Inflammatory macrophage treated with lipopolysaccharide for 4 hours (primary cell): ENCODE data around the gene EOLA1.
"Not testable (repeated sequence)": the region's sequence is repeated elsewhere in the genome, so short reads cannot be mapped to it uniquely, and the experiment has no call there.

Experiments
- DNase-seq: peaks from one replicate; pipeline ENCODE4 v3.0.0-alpha.2; 2020

EOLA1 gene

GRCh38 chrX:149540621-149541520 is at the start of gene EOLA1:
Gene EOLA1 (plus strand): TSS chrX:149541012. CDS start chrX:149545631, 4,619 bp downstream.
- peak; percentile 91 for DNase-seq

DNA sequence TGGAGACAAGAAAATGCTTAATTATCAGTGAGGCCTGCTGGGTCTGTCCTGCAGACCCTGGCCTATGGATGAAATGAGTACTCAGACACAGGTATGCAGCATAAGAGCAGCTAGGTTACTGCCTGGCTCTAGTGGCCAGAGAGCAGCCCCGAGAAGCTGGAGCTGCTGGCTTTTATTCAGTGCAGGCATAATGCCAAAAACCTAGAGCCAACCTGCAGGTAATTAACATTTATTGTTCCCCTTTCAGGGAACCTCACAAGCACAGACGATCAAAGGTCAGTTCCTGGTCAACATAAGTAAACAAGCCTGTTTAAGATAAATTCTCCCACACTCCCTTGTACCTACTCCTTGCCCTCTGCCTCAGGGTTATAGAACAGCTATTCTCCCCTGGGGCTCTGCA is 49.0 kb upstream of the EOLA1 start:
- no peak for DNase-seq

GRCh38 chrX:149493567-149494562 is 46.9 kb upstream of the EOLA1 start:
- no peak for DNase-seq

DNA sequence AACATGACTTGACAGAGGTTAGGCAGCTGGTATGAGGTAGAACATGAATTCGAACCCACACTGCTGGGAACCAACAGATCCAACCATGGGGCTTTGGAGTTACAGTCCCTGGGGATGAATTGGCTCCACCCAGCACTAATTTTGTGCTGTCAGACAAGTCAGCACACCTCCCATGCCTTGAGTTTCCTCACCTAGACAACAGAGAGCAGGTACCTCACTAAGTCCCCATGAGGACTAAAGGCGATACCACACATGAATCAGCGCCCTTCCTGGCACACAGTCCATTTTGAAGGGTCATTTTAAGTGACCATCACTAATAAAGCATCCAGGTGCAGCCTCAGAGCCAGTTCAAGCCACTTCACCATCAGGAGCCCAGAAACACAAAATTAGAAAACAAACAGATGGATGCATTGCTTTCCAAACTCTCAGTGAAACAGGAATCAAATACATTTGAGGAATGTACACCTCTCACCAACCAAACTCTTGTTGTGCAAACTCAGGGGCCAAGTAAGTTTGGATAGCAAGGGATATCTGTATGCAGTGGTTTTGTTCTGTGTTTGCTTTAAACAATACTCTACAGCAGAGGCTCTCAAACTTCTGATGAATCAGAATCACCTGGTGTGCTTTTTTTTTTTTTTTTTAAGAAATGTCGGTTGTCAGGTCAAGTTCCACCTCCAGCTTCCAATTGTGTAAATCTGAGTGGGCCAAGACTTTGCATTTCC is 45.8 kb upstream of the EOLA1 start:
- no peak for DNase-seq

GRCh38 chrX:149495573-149496071 is 45.2 kb upstream of the EOLA1 start:
- DNase-seq, result no peak

GRCh38 chrX:149497054-149497453 is 43.8 kb upstream of the EOLA1 start:
- DNase-seq, result no peak

GRCh38 chrX:149497626-149498025 is 43.2 kb upstream of the EOLA1 start:
- DNase-seq, result no peak

DNA sequence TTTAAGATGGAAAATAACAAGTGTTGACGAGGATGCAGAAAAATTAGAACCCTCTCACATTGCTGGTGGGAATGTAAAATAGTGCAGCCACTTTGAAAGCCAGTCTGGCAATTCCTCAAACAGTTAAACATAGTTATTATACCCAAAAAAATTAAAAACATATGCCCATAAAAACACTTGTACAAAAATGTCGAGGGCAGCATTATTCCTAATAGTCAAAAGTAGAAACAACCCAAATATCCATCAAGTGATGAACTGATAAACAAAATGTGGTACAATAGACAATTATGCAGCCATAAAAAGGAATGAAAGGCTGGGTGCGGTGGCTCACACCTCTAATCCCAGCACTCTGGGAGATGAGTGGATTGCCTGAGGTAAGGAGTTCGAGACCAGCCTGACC is 42.0 kb upstream of the EOLA1 start:
- no peak for DNase-seq

- DNase-seq, result no peak
Measured at GRCh38 chrX:149499766-149500165, 41.0 kb upstream of the EOLA1 start.

DNA sequence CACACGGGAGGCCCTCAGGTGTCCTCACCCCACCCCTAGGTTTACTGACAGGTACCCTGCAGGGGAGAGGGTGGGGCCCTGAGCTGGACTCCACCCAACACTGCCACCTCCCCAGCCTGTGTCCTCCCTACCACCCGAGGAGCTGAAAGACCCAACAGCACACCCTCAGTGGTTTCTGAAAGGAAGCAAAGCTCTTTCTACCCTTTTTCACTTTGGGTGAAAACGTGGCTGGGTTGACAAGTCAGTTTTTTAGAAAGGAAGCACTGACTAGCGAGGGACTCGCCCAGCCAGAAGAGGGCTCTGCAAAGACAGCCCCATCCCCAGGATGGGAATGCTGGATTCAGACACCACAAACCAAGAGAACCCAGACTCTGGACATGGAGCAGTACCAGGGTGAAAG is 37.9 kb upstream of the EOLA1 start:
- DNase-seq, result not testable (repeated sequence)

GRCh38 chrX:149503446-149503845 is 37.4 kb upstream of the EOLA1 start:
- DNase-seq, result peak; percentile 62

DNA sequence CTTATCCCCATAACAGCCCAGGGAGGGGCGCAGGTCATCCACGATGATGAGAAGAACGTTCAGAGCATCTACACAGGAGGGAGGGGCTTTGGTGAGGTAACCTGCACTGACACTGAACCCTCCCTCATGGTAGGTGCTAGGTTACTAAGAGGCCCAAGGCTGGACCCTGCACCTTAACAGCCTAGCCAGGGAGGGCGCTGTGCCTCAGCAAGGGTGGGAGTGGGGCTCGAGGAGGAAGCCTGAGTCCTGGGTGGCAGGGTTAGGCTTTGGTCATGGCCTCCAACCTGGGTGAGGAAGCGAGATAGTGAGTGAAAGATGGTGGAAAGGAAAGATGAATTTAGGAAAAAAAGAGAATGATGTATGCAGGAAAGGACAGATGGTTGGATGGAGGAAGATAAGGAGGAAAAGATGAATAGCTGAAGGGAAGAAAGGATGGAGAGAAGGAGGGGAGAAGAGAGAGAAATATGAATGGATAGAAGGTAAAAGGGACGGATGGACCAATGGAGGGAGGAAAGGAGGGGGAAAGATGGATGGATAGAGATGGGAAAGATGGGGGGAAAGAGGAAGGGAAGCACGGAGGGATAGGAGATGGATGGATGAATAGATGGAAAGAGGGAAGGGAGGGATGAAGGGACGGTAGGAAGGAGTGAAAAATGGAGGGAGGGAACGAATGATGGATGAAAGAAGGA is 36.4 kb upstream of the EOLA1 start:
- DNase-seq, result peak; percentile 39

- DNase-seq, result peak; percentile 88
Measured at GRCh38 chrX:149504915-149505651, 35.7 kb upstream of the EOLA1 start, which contains the start of gene IDS. Gene IDS (minus strand): TSS chrX:149505306. CDS start chrX:149505137, 169 bp downstream.

DNA sequence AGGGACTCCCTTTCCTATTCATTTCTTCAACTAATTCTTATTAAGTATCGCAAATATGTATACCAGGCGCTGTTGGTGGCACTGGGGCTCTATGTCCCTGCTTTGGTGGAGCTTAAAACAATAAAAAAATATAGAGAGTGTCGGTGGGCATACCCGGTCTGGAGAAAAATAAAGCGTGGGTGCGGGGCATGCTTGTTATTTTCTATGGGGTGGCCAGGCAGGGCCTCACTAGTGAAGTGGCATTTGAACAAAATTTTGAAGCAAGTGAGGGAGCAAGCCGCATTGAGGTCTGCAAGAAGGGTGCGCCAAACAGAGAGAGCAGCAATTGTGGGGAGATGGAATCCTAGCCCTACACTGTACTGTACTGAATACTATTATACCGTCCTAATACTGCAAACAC is 35.1 kb upstream of the EOLA1 start:
- no peak for DNase-seq

DNA sequence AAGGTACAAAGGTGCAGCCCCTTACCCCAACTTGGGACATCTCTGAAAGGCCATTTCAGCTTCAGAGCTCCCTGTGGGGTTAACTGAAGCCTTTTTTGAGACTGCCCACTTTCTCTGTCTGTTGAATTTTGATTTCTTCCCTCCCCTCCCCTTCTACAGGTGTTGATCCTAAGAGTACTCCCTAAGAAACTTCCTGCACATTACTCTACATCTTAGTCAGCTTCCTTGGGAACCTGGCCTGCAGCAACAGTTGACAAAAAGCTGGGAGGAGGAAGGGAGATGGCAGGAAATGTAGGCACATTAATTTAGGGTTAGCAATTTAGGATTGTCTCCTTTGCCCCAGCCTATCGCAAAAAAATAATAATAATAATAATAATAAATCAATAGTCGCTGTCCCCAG is 34.5 kb upstream of the EOLA1 start:
- DNase-seq, result no peak

GRCh38 chrX:149508467-149508866 is 32.3 kb upstream of the EOLA1 start:
- no peak for DNase-seq

DNA sequence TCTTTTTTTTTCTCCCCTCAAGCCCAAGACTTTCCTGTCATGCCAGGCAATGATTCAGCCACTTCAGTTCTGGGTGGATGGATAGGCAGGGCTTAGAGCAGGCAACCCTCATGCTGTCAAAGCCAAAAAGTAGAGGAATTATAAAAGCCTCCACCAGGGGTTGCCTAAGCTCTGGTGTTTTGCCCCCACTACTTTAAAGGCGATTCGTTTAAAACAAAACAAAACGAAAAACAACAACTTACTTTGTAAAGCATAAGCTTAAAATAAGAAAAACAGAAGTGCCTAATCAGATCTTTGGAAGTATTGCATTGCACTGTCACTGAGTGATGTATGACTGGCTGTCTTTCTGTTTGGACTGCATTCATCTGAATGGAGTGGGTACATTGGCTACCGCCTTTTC is 30.4 kb upstream of the EOLA1 start:
- peak; percentile 41 for DNase-seq

- DNase-seq, result no peak
Measured at GRCh38 chrX:149511081-149511480, 29.7 kb upstream of the EOLA1 start.

GRCh38 chrX:149512225-149512885 is 28.5 kb upstream of the EOLA1 start:
- DNase-seq, result peak; percentile 51

- DNase-seq, result no peak
Measured at GRCh38 chrX:149513825-149514428, 26.9 kb upstream of the EOLA1 start.
